B cell (primary cell): ENCODE results near the gene BTBD1. TPM values are rescaled to one million over a fixed set of nuclear protein-coding genes. Genes with fewer than 3 reads are reported as not detected.

Experiments used
- ATAC-seq: fragments of 200-7000 bp; cut with Tn5 transposase; one replicate; pipeline ENCODE4 v1.10.0; 2021; ENCODE audit warnings: low read depth, mild to moderate bottlenecking, moderate number of reproducible peaks, moderate library complexity
- CTCF ChIA-PET: fragments of 350-600 bp; sonication (Branson Sonifier 250); formaldehyde crosslinking; loops from one replicate; lab custom pipeline; 2021; ENCODE audit warnings: antibody characterized with exemption, inconsistent platforms; lab: Charles Lee
- POLR2A ChIA-PET: fragments of 350-600 bp; sonication (Branson Sonifier 250); formaldehyde crosslinking; loops from one replicate; lab custom pipeline; 2021; ENCODE audit warnings: antibody characterized with exemption; lab: Charles Lee
- DNase-seq: peaks from one replicate; pipeline ENCODE4 v3.0.0; 2013
- H2AFZ ChIP-seq: 2 replicates; pipeline ENCODE4 v1.6.1; 2012; ENCODE audit warnings: mild to moderate bottlenecking, low read depth, low read length; ENCODE audit not compliant: insufficient read depth, poor library complexity, severe bottlenecking
- H3K27ac ChIP-seq, 2 donors: 1 replicate in 1 of 2; 2 replicates in 1 of 2; pipeline ENCODE4 v1.5.1; 2012 to 2013; ENCODE audit warnings: low read length in 2 of 2, mild to moderate bottlenecking in 2 of 2, moderate library complexity in 1 of 2
- H3K27me3 ChIP-seq, 4 experiments: fragments of 200-600 bp in 1 of 4; sonication (generic) in 1 of 4; replicated peaks in 1 of 4; 1 replicate in 2 of 4; 2 replicates in 2 of 4; pipeline versions ENCODE4 v1.6.1 to v1.7.0; 2013 to 2016; ENCODE audit warnings: low read length in 3 of 4, mild to moderate bottlenecking in 2 of 4, mixed read lengths in 1 of 4, moderate library complexity in 1 of 4; ENCODE audit not compliant: insufficient read depth in 4 of 4, control insufficient read depth in 3 of 4; ENCODE audit errors: control extremely low read depth in 1 of 4
- H3K36me3 ChIP-seq, 2 experiments: replicated peaks in 1 of 2; 1 replicate in 1 of 2; 2 replicates in 1 of 2; pipeline versions ENCODE4 v1.6.1 to v1.7.1; 2013; ENCODE audit warnings: low read length in 1 of 2; ENCODE audit not compliant: insufficient read depth in 2 of 2, control insufficient read depth in 1 of 2; ENCODE audit errors: control extremely low read depth in 1 of 2, extremely low read depth in 1 of 2
- H3K4me1 ChIP-seq, 2 donors: fragments of 200-600 bp in 1 of 2; sonication (generic) in 1 of 2; 1 replicate in 1 of 2; 2 replicates in 1 of 2; pipeline versions ENCODE4 v1.5.1 to v1.6.1; 2013 to 2017; ENCODE audit warnings: low read length in 2 of 2; ENCODE audit not compliant: control insufficient read depth in 2 of 2, insufficient read depth in 2 of 2
- H3K4me2 ChIP-seq: replicated peaks from 2 replicates; pipeline ENCODE3; 2012; ENCODE audit warnings: mild to moderate bottlenecking, low read depth, low read length; ENCODE audit not compliant: poor library complexity, severe bottlenecking
- H3K4me3 ChIP-seq, 5 experiments: fragments of 200-600 bp in 1 of 5; sonication (generic) in 1 of 5; 1 replicate in 3 of 5; 2 replicates in 2 of 5; pipeline versions ENCODE4 v1.5.1 to v1.7.0; 2011 to 2016; ENCODE audit warnings: low read length in 4 of 5, mild to moderate bottlenecking in 4 of 5, low read depth in 2 of 5, control low read depth in 1 of 5, moderate library complexity in 1 of 5; ENCODE audit not compliant: insufficient read depth in 1 of 5; ENCODE audit errors: control extremely low read depth in 1 of 5, extremely low read depth in 1 of 5
- H3K79me2 ChIP-seq: fragments of 200-600 bp; sonication (generic); one replicate; pipeline ENCODE4 v1.6.0; 2016; ENCODE audit warnings: low read length; ENCODE audit not compliant: control insufficient read depth, insufficient read depth
- H3K9ac ChIP-seq: fragments of 200-600 bp; sonication (generic); 2 replicates; pipeline ENCODE4 v1.6.1; 2017; ENCODE audit warnings: mild to moderate bottlenecking, low read length, moderate library complexity
- H3K9me3 ChIP-seq, 3 donors: one replicate each; pipeline versions ENCODE4 v1.6.1 to v1.7.1; 2013; ENCODE audit warnings: low read length in 2 of 3; ENCODE audit not compliant: control insufficient read depth in 2 of 3, insufficient read depth in 1 of 3; ENCODE audit errors: control extremely low read depth in 1 of 3
- H4K20me1 ChIP-seq: 2 replicates; pipeline ENCODE4 v1.6.0; 2012; ENCODE audit warnings: mild to moderate bottlenecking, low read length; ENCODE audit not compliant: insufficient read depth, control insufficient read depth, poor library complexity, severe bottlenecking
- H3K27ac Mint-ChIP-seq: one replicate; pipeline ENCODE4 v1.8.0; 2021; ENCODE audit warnings: mixed read lengths
- H3K27me3 Mint-ChIP-seq: one replicate; pipeline ENCODE4 v1.8.0; 2021; ENCODE audit warnings: mixed read lengths
- H3K4me1 Mint-ChIP-seq: one replicate; pipeline ENCODE4 v1.8.0; 2021; ENCODE audit warnings: mixed read lengths
- H3K4me3 Mint-ChIP-seq: one replicate; pipeline ENCODE4 v1.8.0; 2021; ENCODE audit warnings: mixed read lengths
- H3K9me3 Mint-ChIP-seq: one replicate; pipeline ENCODE4 v1.8.0; 2022; ENCODE audit warnings: mixed read lengths; ENCODE audit not compliant: insufficient read depth
- CTCF ChIP-seq: fragments of 200-600 bp; IDR thresholded peaks from one replicate; pipeline ENCODE4 v1.8.0; 2022; ENCODE audit warnings: antibody characterized with exemption, mild to moderate bottlenecking
- EZH2 ChIP-seq: IDR thresholded peaks from 2 replicates; pipeline ENCODE4 v1.6.1; 2012; ENCODE audit warnings: borderline replicate concordance, low read depth, mild to moderate bottlenecking, moderate library complexity, low read length; ENCODE audit not compliant: insufficient read depth, poor library complexity, severe bottlenecking
- WGBS: methylation state at CpG from one replicate; pipeline ENCODE4 v1.1.5; 2013; ENCODE audit warnings: missing lambda C conversion rate; ENCODE audit not compliant: insufficient coverage; 5-methylcytosine and 5-hydroxymethylcytosine counted together
- intact Hi-C: fragments of 100-400 bp; cut with micrococcal nuclease; formaldehyde crosslinking; loops from one replicate; pipeline ENCODE4 v1.10.0; 2022
- polyA plus RNA-seq: library from polyadenylated mRNA; depleted of rRNA; stranded (reverse); fragments of >200 nt; gene quantifications from 2 replicates; pipeline ENCODE4 v1.2.3, GENCODE V29; 2012
- total RNA-seq, 2 donors: library from RNA; stranded (reverse); fragments of 120-200 nt in 1 of 2; gene quantifications; 1 replicate in 1 of 2; 2 replicates in 1 of 2; pipeline versions ENCODE4 v1.2.3 to v1.2.4, GENCODE V29; 2013 to 2022

The BTBD1 gene
- total and polyA plus RNA-seq, 2 donors (not counting 1 experiment from before 2014, with no cell fraction given): 20.7 to 47.5 TPM

GRCh38 chr15:83063551-83063950 lies 3.5 kb downstream of the BTBD1 start:
- Mint-ChIP-seq H3K27me3 (no peaks in the 10 kb centered on the region), H3K27ac (no peak overlapping the region), H3K4me3 (no peak overlapping the region), H3K4me1 (peaks cover 12% of the 10 kb centered on the region), H3K9me3 (no peaks in the 10 kb centered on the region)
- ChIA-PET POLR2A (no interaction called here), CTCF (interaction anchor here (0.8 kb wide), 1 partner anchor 524 kb away, joined by 3 read pairs; the partner anchor contains the start of gene RPS17)
- Histone ChIP-seq H4K20me1 (peaks cover 62% of the 10 kb centered on the region), H3K4me3 (peak overlapping the region in 1 of 5 experiments; percentile 3), H3K9me3 (no peaks in the 10 kb centered on the region), H2AFZ (no peak overlapping the region), H3K4me2 (peak overlapping the region; percentile 90), H3K9ac (peak overlapping the region; percentile 5), H3K4me1 (peaks cover 48% of the 10 kb centered on the region in 2 donors), H3K27me3 (no peaks in the 10 kb centered on the region), H3K36me3 (peaks cover 5 to 15% of the 10 kb centered on the region in 2 experiments), H3K79me2 (peaks cover 83% of the 10 kb centered on the region), H3K27ac (peak overlapping the region in 1 of 2 donors; percentile 84)
- ATAC-seq (no peak), DNase-seq (peak; percentile 18)
- intact Hi-C loops: no loop called here
- 72% methylated on average over 4 of the region's 4 CpGs for WGBS
- TF ChIP-seq CTCF (no peak), EZH2 (no peak)

GRCh38 chr15:83062768-83063180 lies 4.3 kb downstream of the BTBD1 start:
- no peak overlapping the region for H3K27ac Mint-ChIP-seq
- CTCF ChIA-PET: interaction anchor here (0.8 to 1.0 kb wide), 2 partner anchors 252 to 523 kb away, joined by 3 read pairs; partner anchors contain the start of gene RPS17
- Histone ChIP-seq H2AFZ (no peak overlapping the region), H3K4me3 (no peak overlapping the region), H3K9me3 (no peaks in the 10 kb centered on the region), H3K4me1 (peaks cover 47 to 48% of the 10 kb centered on the region in 2 donors), H3K36me3 (peaks cover 5 to 15% of the 10 kb centered on the region in 2 experiments), H3K27ac (peak overlapping the region in 1 of 2 donors; percentile 84), H3K79me2 (peaks cover 91% of the 10 kb centered on the region), H3K9ac (peak overlapping the region; percentile 5), H3K4me2 (peak overlapping the region; percentile 90), H4K20me1 (peaks cover 70% of the 10 kb centered on the region), H3K27me3 (no peaks in the 10 kb centered on the region)
- intact Hi-C loops: no loop called here
- H3K4me3 Mint-ChIP-seq: no peak overlapping the region
- 10% methylated on average over 3 of the region's 3 CpGs for WGBS
- TF ChIP-seq EZH2: no peak
- no peak for TF ChIP-seq CTCF
- no peaks in the 10 kb centered on the region for H3K9me3 Mint-ChIP-seq
- H3K27me3 Mint-ChIP-seq: no peaks in the 10 kb centered on the region
- no peak for ATAC-seq
- POLR2A ChIA-PET: no interaction called here
- peaks cover 10% of the 10 kb centered on the region for H3K4me1 Mint-ChIP-seq
- DNase-seq: peak; percentile 50
